HepG2 (cell line): ENCODE results near the gene PRICKLE3. TPM values are rescaled to one million over a fixed set of nuclear protein-coding genes. Genes with fewer than 3 reads are reported as not detected.

ENCODE experiments used
- ATAC-seq: fragments of 200-7000 bp; cut with Tn5 transposase; 3 replicates; pipeline ENCODE4 v1.9.1; 2020; ENCODE audit warnings: mild to moderate bottlenecking, moderate library complexity
- BruUV-seq: library from RNA; stranded (reverse); fragments of 400-500 nt; replicated peaks from 2 replicates; lab custom pipeline; 2021; lab: Mats Ljungman, UMichigan
- CTCF ChIA-PET: fragments of 300-600 bp; formaldehyde crosslinking; extraction: SDS; loops from one replicate; lab custom pipeline; 2021; ENCODE audit warnings: low total read pairs, inconsistent platforms, low intra/inter-chr PET ratio; lab: Yijun Ruan, JAX
- POLR2A ChIA-PET: fragments of 350-600 bp; sonication (Branson Sonifier 250); formaldehyde crosslinking; loops from one replicate; lab custom pipeline; 2020; ENCODE audit warnings: antibody characterized with exemption, inconsistent platforms; lab: Yijun Ruan, JAX
- DNase-seq: peaks from one replicate; pipeline ENCODE4 v3.0.0-alpha.2; 2015; ENCODE audit warnings: low spot score
- FAIRE-seq: peaks from 3 replicates; lab custom pipeline; 2011; peaks lifted over from hg19 to GRCh38; lab: Jason Lieb, UNC
- H2AFZ ChIP-seq: one replicate; pipeline ENCODE4 v1.6.1; 2011; ENCODE audit warnings: low read length, inconsistent platforms
- H3K27ac ChIP-seq: fragments of 300-600 bp; 3 replicates; pipeline ENCODE4 v1.8.0; 2011; ENCODE audit warnings: mixed run types, mild to moderate bottlenecking, mixed read lengths, low read length, inconsistent platforms; ENCODE audit not compliant: insufficient read depth; ENCODE audit errors: extremely low read length
- H3K27me3 ChIP-seq, 2 experiments: fragments of 200-600 bp in 1 of 2; 2 replicates in 1 of 2; 3 replicates in 1 of 2; pipeline versions ENCODE4 v1.6.0 to v1.8.0; 2011; ENCODE audit warnings: low read length in 2 of 2, mild to moderate bottlenecking in 2 of 2, moderate library complexity in 2 of 2, inconsistent platforms in 1 of 2; ENCODE audit not compliant: insufficient read depth in 2 of 2, control insufficient read depth in 1 of 2
- H3K36me3 ChIP-seq, 2 experiments: fragments of 200-600 bp in 1 of 2; replicated peaks in 1 of 2; 2 replicates in 1 of 2; 3 replicates in 1 of 2; pipeline versions ENCODE4 v1.5.1 to v1.8.0; 2011; ENCODE audit warnings: low read length in 2 of 2, inconsistent platforms in 1 of 2; ENCODE audit not compliant: insufficient read depth in 2 of 2, control insufficient read depth in 1 of 2
- H3K4me1 ChIP-seq: 2 replicates; pipeline ENCODE4 v1.5.1; 2012; ENCODE audit warnings: low read length, inconsistent platforms; ENCODE audit not compliant: insufficient read depth
- H3K4me2 ChIP-seq: 2 replicates; pipeline ENCODE4 v1.6.0; 2011; ENCODE audit warnings: low read depth, low read length, inconsistent platforms
- H3K4me3 ChIP-seq, 3 experiments: fragments of 200-600 bp in 1 of 3; sonication (generic), shearing (Covaris generic) in 1 of 3; replicated peaks in 1 of 3; 2 replicates each; pipeline ENCODE4 v1.5.1; 2011 to 2016; ENCODE audit warnings: low read length in 3 of 3, inconsistent platforms in 2 of 3, low read depth in 2 of 3, mild to moderate bottlenecking in 2 of 3, control low read depth in 1 of 3, mixed read lengths in 1 of 3; ENCODE audit not compliant: insufficient read depth in 1 of 3
- H3K79me2 ChIP-seq: one replicate; pipeline ENCODE4 v1.6.1; 2011; ENCODE audit warnings: low read length, inconsistent platforms; ENCODE audit not compliant: insufficient read depth
- H3K9ac ChIP-seq: 2 replicates; pipeline ENCODE4 v1.6.0; 2011; ENCODE audit warnings: mild to moderate bottlenecking, low read depth, low read length, inconsistent platforms; ENCODE audit not compliant: insufficient read depth
- H3K9me3 ChIP-seq: 2 replicates; pipeline ENCODE4 v1.5.1; 2012; ENCODE audit warnings: mild to moderate bottlenecking, low read length
- H4K20me1 ChIP-seq: 2 replicates; pipeline ENCODE4 v1.6.0; 2011; ENCODE audit warnings: inconsistent platforms, mild to moderate bottlenecking, low read length, moderate library complexity; ENCODE audit not compliant: insufficient read depth
- CREBL2 ChIP-seq: sonication (generic); formaldehyde crosslinking; IDR thresholded peaks from 2 replicates; pipeline ENCODE4 v1.8.1; 2023; ENCODE audit warnings: missing genetic modification reagents, mild to moderate bottlenecking, borderline replicate concordance
- CTCF ChIP-seq: sonication (generic); formaldehyde crosslinking; IDR thresholded peaks from 2 replicates; pipeline ENCODE4 v1.5.0; 2020; ENCODE audit warnings: mild to moderate bottlenecking, missing genetic modification reagents, moderate library complexity
- ELF4 ChIP-seq: sonication (generic); formaldehyde crosslinking; IDR thresholded peaks from 2 replicates; pipeline ENCODE4 v1.5.0; 2020; ENCODE audit warnings: missing genetic modification reagents, mild to moderate bottlenecking, moderate library complexity, borderline replicate concordance
- FOXA3 ChIP-seq: IDR thresholded peaks from 2 replicates; pipeline ENCODE4 v1.6.1; 2016; ENCODE audit warnings: missing genetic modification reagents, missing compliant biosample characterization
- HNF1B ChIP-seq: sonication (generic); formaldehyde crosslinking; IDR thresholded peaks from 2 replicates; pipeline ENCODE4 v1.5.1; 2020; ENCODE audit warnings: mild to moderate bottlenecking, moderate library complexity, missing genetic modification reagents
- HNRNPUL1 ChIP-seq: fragments of 200-400 bp; formaldehyde crosslinking; IDR thresholded peaks from 2 replicates; pipeline ENCODE4 v1.6.1; 2017; ENCODE audit warnings: low read depth, mild to moderate bottlenecking, low read length, moderate library complexity
- JDP2 ChIP-seq: sonication (generic); formaldehyde crosslinking; IDR thresholded peaks from 2 replicates; pipeline ENCODE4 v1.8.1; 2022; ENCODE audit warnings: missing genetic modification reagents, borderline replicate concordance
- MIXL1 ChIP-seq: IDR thresholded peaks from 2 replicates; pipeline ENCODE4 v1.6.1; 2016
- NR2C2 ChIP-seq: sonication (generic); formaldehyde crosslinking; IDR thresholded peaks from 2 replicates; pipeline ENCODE4 v1.4.0; 2020; ENCODE audit warnings: missing genetic modification reagents, mild to moderate bottlenecking, moderate library complexity, borderline replicate concordance
- RARA ChIP-seq: IDR thresholded peaks from 2 replicates; pipeline ENCODE4 v1.6.1; 2016; ENCODE audit warnings: missing genetic modification reagents, missing compliant biosample characterization
- TEAD3 ChIP-seq: optimal IDR thresholded peaks from 2 replicates; pipeline ENCODE3; 2016; ENCODE audit warnings: borderline replicate concordance
- ZNF12 ChIP-seq: sonication (generic); formaldehyde crosslinking; IDR thresholded peaks from 2 replicates; pipeline ENCODE4 v1.5.0; 2020; ENCODE audit warnings: missing genetic modification reagents
- ZNF224 ChIP-seq: sonication (generic); formaldehyde crosslinking; IDR thresholded peaks from 2 replicates; pipeline ENCODE4 v1.5.0; 2020; ENCODE audit warnings: mild to moderate bottlenecking, missing genetic modification reagents
- ZNF232 ChIP-seq: sonication (generic); formaldehyde crosslinking; IDR thresholded peaks from 2 replicates; pipeline ENCODE4 v1.4.0; 2020; ENCODE audit warnings: missing genetic modification reagents, borderline replicate concordance
- ZNF296 ChIP-seq: sonication (generic); formaldehyde crosslinking; conservative IDR thresholded peaks from 2 replicates; pipeline ENCODE4 v1.5.0; 2020; ENCODE audit warnings: mild to moderate bottlenecking, missing genetic modification reagents
- ZNF383 ChIP-seq: sonication (generic); formaldehyde crosslinking; IDR thresholded peaks from 2 replicates; pipeline ENCODE4 v1.4.0; 2020; ENCODE audit warnings: missing genetic modification reagents, mild to moderate bottlenecking, borderline replicate concordance
- ZNF441 ChIP-seq: sonication (generic); formaldehyde crosslinking; IDR thresholded peaks from 2 replicates; pipeline ENCODE4 v1.7.0; 2021; ENCODE audit warnings: missing genetic modification reagents, borderline replicate concordance
- ZNF468 ChIP-seq: sonication (generic); formaldehyde crosslinking; IDR thresholded peaks from 2 replicates; pipeline ENCODE4 v1.8.0; 2022; ENCODE audit warnings: mild to moderate bottlenecking, moderate library complexity, missing genetic modification reagents
- ZSCAN5A ChIP-seq: sonication (generic); formaldehyde crosslinking; IDR thresholded peaks from 2 replicates; pipeline ENCODE4 v1.8.0; 2022; ENCODE audit warnings: mild to moderate bottlenecking, missing genetic modification reagents, borderline replicate concordance
- WGBS: methylation state at CpG from one replicate; pipeline ENCODE4 v1.1.6; 2017; ENCODE audit warnings: low lambda C conversion rate; 5-methylcytosine and 5-hydroxymethylcytosine counted together
- in situ Hi-C: cut with HindIII; loops from 2 replicates; pipeline ENCODE4 v1.10.0; 2017; ENCODE audit warnings: low pct_unique_long_range_greater_than_20kb; ENCODE audit not compliant: extremely low pct_ligation_motif_present
- intact Hi-C: fragments of 100-400 bp; cut with micrococcal nuclease; formaldehyde crosslinking; loops from one replicate; pipeline ENCODE4 v1.10.0; 2022; ENCODE audit not compliant: unreplicated experiment
- polyA plus RNA-seq, 8 experiments: library from polyadenylated mRNA; depleted of rRNA in 3 of 8; stranded (reverse) in 7 of 8; unstranded in 1 of 8; fragments of >200 nt; fragmentation: Illumina TruSeq in 4 of 8; extraction: Trizol in 4 of 8; gene quantifications; 2 replicates each; pipeline versions ENCODE4 v1.2.1 to v1.2.3, GENCODE V29; 2011 to 2016; ENCODE audit warnings: low read depth in 4 of 8, missing spikeins in 1 of 8, mixed read lengths in 1 of 8; ENCODE audit not compliant: insufficient read depth in 1 of 8
- total RNA-seq, 5 experiments: library from RNA; depleted of rRNA; stranded (reverse); fragments of >200 nt; fragmentation: Illumina TruSeq; extraction: Trizol; gene quantifications; 2 replicates each; pipeline ENCODE4 v1.2.3, GENCODE V29; 2016; ENCODE audit warnings: low read depth in 1 of 5

Gene PRICKLE3
- total and polyA plus RNA-seq, 2 of the 13 experiments (the other 11 are each of a cell fraction or from before 2014, with no cell fraction given), result 2.6 TPM

GRCh38 chrX:49214996-49215526 lies 28.9 kb upstream of the PRICKLE3 start:
- no peaks in the 10 kb centered on the region for H3K27me3 ChIP-seq
- no peak for ATAC-seq
- no TSS peak for BruUV-seq
- no peak for FAIRE-seq
- H3K27ac ChIP-seq, result no peak overlapping the region
- POLR2A ChIA-PET, result no interaction called here
- in situ Hi-C loops (no loop called here), intact Hi-C loops (no loop called here)
- no peaks in the 10 kb centered on the region for H4K20me1 ChIP-seq
- no peak for DNase-seq
- H3K9me3 ChIP-seq, result no peaks in the 10 kb centered on the region
- H3K9ac ChIP-seq, result no peak overlapping the region
- 20% methylated on average over 7 of the region's 14 CpGs for WGBS
- H3K79me2 ChIP-seq, result no peaks in the 10 kb centered on the region
- no peak overlapping the region for H3K4me2 ChIP-seq
- no peak overlapping the region for H3K4me3 ChIP-seq
- H3K36me3 ChIP-seq, result no peaks in the 10 kb centered on the region
- no peak overlapping the region for H2AFZ ChIP-seq
- CTCF ChIA-PET, result no interaction called here
- H3K4me1 ChIP-seq, result no peaks in the 10 kb centered on the region
- no peak for TF ChIP-seq ZNF441 (CRISPR knock-in tag)
- no peak for TF ChIP-seq ZSCAN5A (CRISPR knock-in tag)
- no peak for TF ChIP-seq ZNF232 (CRISPR knock-in tag)
- TF ChIP-seq MIXL1 (CRISPR knock-in tag), result no peak
- no peak for TF ChIP-seq RARA
- no peak for TF ChIP-seq CTCF (CRISPR knock-in tag)
- no peak for TF ChIP-seq ZNF296
- TF ChIP-seq TEAD3 (CRISPR knock-in tag), result no peak
- TF ChIP-seq HNF1B (CRISPR knock-in tag), result no peak
- no peak for TF ChIP-seq HNRNPUL1
- no peak for TF ChIP-seq NR2C2
- no peak for TF ChIP-seq JDP2
- TF ChIP-seq ELF4, result no peak
- TF ChIP-seq ZNF383 (CRISPR knock-in tag), result no peak
- TF ChIP-seq CREBL2 (CRISPR knock-in tag), result no peak
- no peak for TF ChIP-seq FOXA3 (CRISPR knock-in tag)
- no peak for TF ChIP-seq ZNF468 (CRISPR knock-in tag)
- TF ChIP-seq ZNF12 (CRISPR knock-in tag), result no peak
- no peak for TF ChIP-seq ZNF224 (CRISPR knock-in tag)
